H9 (cell line): ENCODE measurements around the gene ZNF836. TPM values are rescaled to one million over a fixed set of nuclear protein-coding genes. Genes with fewer than 3 reads are reported as not detected.

Experiments
- DNase-seq: peaks from one replicate; pipeline ENCODE4 v3.0.0-alpha.2; 2017
- H2AFZ ChIP-seq: one replicate; pipeline ENCODE4 v1.6.1; 2013; ENCODE audit warnings: mild to moderate bottlenecking, low read length, control low read depth, moderate library complexity
- H2AK5ac ChIP-seq: 2 replicates; pipeline ENCODE4 v1.6.1; 2013; ENCODE audit warnings: low read length, control low read depth, mixed read lengths; ENCODE audit not compliant: insufficient read length
- H2BK120ac ChIP-seq: one replicate; pipeline ENCODE4 v1.6.1; 2013; ENCODE audit warnings: low read depth, mild to moderate bottlenecking, low read length, control low read depth, inconsistent platforms; ENCODE audit not compliant: poor library complexity, severe bottlenecking
- H2BK12ac ChIP-seq: 2 replicates; pipeline ENCODE4 v1.6.1; 2013; ENCODE audit warnings: low read length, control low read depth, mixed read lengths, low read depth; ENCODE audit not compliant: insufficient read length
- H2BK15ac ChIP-seq: 2 replicates; pipeline ENCODE4 v1.6.1; 2013; ENCODE audit warnings: low read depth, low read length, control low read depth
- H2BK20ac ChIP-seq: one replicate; pipeline ENCODE4 v1.6.1; 2013; ENCODE audit warnings: low read depth, mild to moderate bottlenecking, low read length, control low read depth, inconsistent platforms; ENCODE audit not compliant: poor library complexity, severe bottlenecking
- H2BK5ac ChIP-seq: 2 replicates; pipeline ENCODE4 v1.6.1; 2013; ENCODE audit warnings: low read length, control low read depth, mixed read lengths; ENCODE audit not compliant: insufficient read length
- H3K14ac ChIP-seq: 2 replicates; pipeline ENCODE4 v1.6.1; 2013; ENCODE audit warnings: low read length, control low read depth; ENCODE audit not compliant: insufficient read depth
- H3K18ac ChIP-seq: 2 replicates; pipeline ENCODE4 v1.6.1; 2013; ENCODE audit warnings: low read depth, mild to moderate bottlenecking, mixed read lengths, low read length, control low read depth; ENCODE audit not compliant: insufficient read length
- H3K23ac ChIP-seq: 2 replicates; pipeline ENCODE4 v1.6.1; 2013; ENCODE audit warnings: low read length, control low read depth, mixed read lengths, low read depth; ENCODE audit not compliant: insufficient read length
- H3K23me2 ChIP-seq: 2 replicates; pipeline ENCODE4 v1.6.1; 2013; ENCODE audit warnings: low read depth, mild to moderate bottlenecking, mixed read lengths, low read length, control low read depth; ENCODE audit not compliant: insufficient read length, poor library complexity, severe bottlenecking
- H3K27ac ChIP-seq: 2 replicates; pipeline ENCODE4 v1.5.1; 2013; ENCODE audit warnings: low read length, control low read depth, mixed read lengths, low read depth; ENCODE audit not compliant: insufficient read length
- H3K27me3 ChIP-seq: 2 replicates; pipeline ENCODE4 v1.6.1; 2013; ENCODE audit warnings: low read length, control low read depth, inconsistent platforms; ENCODE audit not compliant: insufficient read depth
- H3K4ac ChIP-seq: 2 replicates; pipeline ENCODE4 v1.6.1; 2013; ENCODE audit warnings: low read depth, mild to moderate bottlenecking, control low read depth, inconsistent platforms, low read length, moderate library complexity
- H3K4me1 ChIP-seq: 2 replicates; pipeline ENCODE4 v1.6.1; 2013; ENCODE audit warnings: low read length, control low read depth, inconsistent platforms; ENCODE audit not compliant: insufficient read depth
- H3K4me2 ChIP-seq: 2 replicates; pipeline ENCODE4 v1.6.1; 2013; ENCODE audit warnings: low read length, control low read depth, mixed read lengths; ENCODE audit not compliant: insufficient read length, insufficient read depth
- H3K56ac ChIP-seq: 2 replicates; pipeline ENCODE4 v1.6.1; 2013; ENCODE audit warnings: low read depth, mild to moderate bottlenecking, mixed read lengths, low read length, control low read depth; ENCODE audit not compliant: insufficient read length
- H3K79me1 ChIP-seq: 2 replicates; pipeline ENCODE4 v1.6.1; 2013; ENCODE audit warnings: low read depth, mild to moderate bottlenecking, moderate library complexity, low read length, control low read depth, inconsistent platforms; ENCODE audit not compliant: insufficient read depth, poor library complexity, severe bottlenecking
- H3K79me2 ChIP-seq: 2 replicates; pipeline ENCODE4 v1.6.1; 2013; ENCODE audit warnings: low read length, control low read depth, inconsistent platforms; ENCODE audit not compliant: insufficient read depth
- H3K9ac ChIP-seq: 2 replicates; pipeline ENCODE4 v1.6.1; 2013; ENCODE audit warnings: low read length, control low read depth, mixed read lengths; ENCODE audit not compliant: insufficient read length; ENCODE audit errors: extremely low read depth
- H3K9me3 ChIP-seq: one replicate; pipeline ENCODE4 v1.6.1; 2013; ENCODE audit warnings: low read depth, low read length, inconsistent platforms; ENCODE audit not compliant: control insufficient read depth
- H3T11ph ChIP-seq: one replicate; pipeline ENCODE4 v1.6.1; 2013; ENCODE audit warnings: mild to moderate bottlenecking, low read length, control low read depth, inconsistent platforms
- H4K20me1 ChIP-seq: one replicate; pipeline ENCODE4 v1.6.1; 2013; ENCODE audit not compliant: control insufficient read depth, insufficient read length, insufficient read depth
- H4K5ac ChIP-seq: 2 replicates; pipeline ENCODE4 v1.6.1; 2013; ENCODE audit warnings: low read depth, mild to moderate bottlenecking, mixed read lengths, low read length, control low read depth; ENCODE audit not compliant: insufficient read length
- H4K8ac ChIP-seq: replicated peaks from 2 replicates; pipeline ENCODE4 v1.6.1; 2013; ENCODE audit warnings: low read length, control low read depth, mixed read lengths, low read depth; ENCODE audit not compliant: insufficient read length
- H4K91ac ChIP-seq: 2 replicates; pipeline ENCODE4 v1.6.1; 2013; ENCODE audit warnings: low read depth, mild to moderate bottlenecking, moderate library complexity, mixed read lengths, low read length, control low read depth; ENCODE audit not compliant: insufficient read length
- H3K27ac Mint-ChIP-seq, 3 experiments: 2 replicates in 2 of 3; 3 replicates in 1 of 3; pipeline ENCODE4 v1.8.0; 2020 to 2021; ENCODE audit warnings: mixed read lengths in 3 of 3, mild to moderate bottlenecking in 1 of 3, moderate library complexity in 1 of 3
- H3K27me3 Mint-ChIP-seq: 2 replicates; pipeline ENCODE4 v1.8.0; 2021; ENCODE audit warnings: low read depth, mild to moderate bottlenecking, moderate library complexity, mixed read lengths
- H3K36me3 Mint-ChIP-seq, 3 experiments: 2 replicates in 2 of 3; 3 replicates in 1 of 3; pipeline ENCODE4 v1.8.0; 2020 to 2021; ENCODE audit warnings: low read depth in 3 of 3, mixed read lengths in 3 of 3; ENCODE audit not compliant: insufficient read depth in 1 of 3
- H3K4me1 Mint-ChIP-seq, 2 experiments: 2 replicates each; pipeline ENCODE4 v1.8.0; 2020; ENCODE audit warnings: mixed read lengths in 2 of 2
- H3K4me3 Mint-ChIP-seq, 2 experiments: 2 replicates in 1 of 2; 3 replicates in 1 of 2; pipeline ENCODE4 v1.8.0; 2020 to 2021; ENCODE audit warnings: mild to moderate bottlenecking in 2 of 2, mixed read lengths in 2 of 2, moderate library complexity in 1 of 2
- H3K9me3 Mint-ChIP-seq, 2 experiments: 2 replicates in 1 of 2; 3 replicates in 1 of 2; pipeline ENCODE4 v1.8.0; 2020; ENCODE audit warnings: mild to moderate bottlenecking in 2 of 2, mixed read lengths in 2 of 2, moderate library complexity in 1 of 2
- WGBS: extraction: QIAGEN DNeasy Blood & Tissue Kit; methylation state at CpG from one replicate; pipeline ENCODE4 v1.1.7; 2013; ENCODE audit warnings: missing lambda C conversion rate, low lambda C conversion rate, mixed read lengths; ENCODE audit not compliant: insufficient read length; ENCODE audit errors: extremely low coverage; 5-methylcytosine and 5-hydroxymethylcytosine counted together
- total RNA-seq: library from RNA; stranded (reverse); gene quantifications from 2 replicates; pipeline ENCODE4 v1.2.1, GENCODE V29; 2021
- TF ChIP-seq, protein P1 (sequence below): fragments of 200-600 bp; sonication (generic); conservative IDR thresholded peaks from 3 replicates; pipeline ENCODE4 v1.8.0; 2021; ENCODE audit warnings: antibody characterized with exemption, mild to moderate bottlenecking

The ZNF836 gene
- total RNA-seq, 1 experiment from 2014 or later, result 17.4 TPM

DNA sequence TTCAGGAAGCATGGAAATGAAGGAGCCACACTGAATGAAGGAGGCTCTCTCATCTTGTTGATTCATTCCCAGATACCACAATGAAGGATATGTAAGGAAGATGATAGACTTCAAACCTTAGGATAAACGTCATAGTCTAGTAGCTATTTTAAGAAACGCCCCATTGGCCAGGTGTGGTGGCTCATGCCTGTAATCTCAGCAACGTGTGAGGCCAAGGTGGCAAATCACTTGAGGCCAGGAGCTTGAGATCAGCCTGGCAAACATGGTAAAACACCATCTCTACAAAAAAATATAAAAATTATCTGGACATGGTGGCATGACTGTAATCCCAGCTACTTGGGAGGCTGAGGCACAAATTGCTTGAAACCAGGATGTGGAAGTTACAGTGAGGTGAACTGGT lies 58.8 kb downstream of the ZNF836 start:
- H3K9ac ChIP-seq, result no peak overlapping the region
- H4K91ac ChIP-seq, result no peak overlapping the region
- H2AFZ ChIP-seq, result no peak overlapping the region
- H3K79me1 ChIP-seq, result no peaks in the 10 kb centered on the region
- no peak for DNase-seq
- H4K8ac ChIP-seq, result no peak overlapping the region
- WGBS, result no CpG with 5 or more reads among the region's 3 CpGs
- no peak overlapping the region for H3T11ph ChIP-seq
- no peaks in the 10 kb centered on the region for H4K20me1 ChIP-seq
- no peaks in the 10 kb centered on the region for H3K79me2 ChIP-seq
- no peak overlapping the region for H3K23ac ChIP-seq
- no peak overlapping the region for H2BK20ac ChIP-seq
- H3K14ac ChIP-seq, result no peak overlapping the region
- H3K18ac ChIP-seq, result no peak overlapping the region
- no peaks in the 10 kb centered on the region for H3K27me3 ChIP-seq
- no peaks in the 10 kb centered on the region for H3K4me1 Mint-ChIP-seq
- no peak overlapping the region for H2BK15ac ChIP-seq
- H2BK12ac ChIP-seq, result no peak overlapping the region
- H3K4me3 Mint-ChIP-seq, result no peak overlapping the region
- no peak overlapping the region for H3K4ac ChIP-seq
- peaks cover 51 to 76% (median 64%) of the 10 kb centered on the region in 3 experiments for H3K36me3 Mint-ChIP-seq
- no peak overlapping the region for H2BK120ac ChIP-seq
- H3K9me3 ChIP-seq, result peaks cover 94% of the 10 kb centered on the region
- H3K4me1 ChIP-seq, result no peaks in the 10 kb centered on the region
- H2BK5ac ChIP-seq, result no peak overlapping the region
- peaks cover 18% of the 10 kb centered on the region for H3K27me3 Mint-ChIP-seq
- H3K23me2 ChIP-seq, result no peaks in the 10 kb centered on the region
- H4K5ac ChIP-seq, result no peak overlapping the region
- H3K56ac ChIP-seq, result no peak overlapping the region
- no peak overlapping the region for H3K27ac Mint-ChIP-seq
- H3K9me3 Mint-ChIP-seq, result peaks cover 93 to 94% of the 10 kb centered on the region in 2 experiments
- TF ChIP-seq, protein P1, sequence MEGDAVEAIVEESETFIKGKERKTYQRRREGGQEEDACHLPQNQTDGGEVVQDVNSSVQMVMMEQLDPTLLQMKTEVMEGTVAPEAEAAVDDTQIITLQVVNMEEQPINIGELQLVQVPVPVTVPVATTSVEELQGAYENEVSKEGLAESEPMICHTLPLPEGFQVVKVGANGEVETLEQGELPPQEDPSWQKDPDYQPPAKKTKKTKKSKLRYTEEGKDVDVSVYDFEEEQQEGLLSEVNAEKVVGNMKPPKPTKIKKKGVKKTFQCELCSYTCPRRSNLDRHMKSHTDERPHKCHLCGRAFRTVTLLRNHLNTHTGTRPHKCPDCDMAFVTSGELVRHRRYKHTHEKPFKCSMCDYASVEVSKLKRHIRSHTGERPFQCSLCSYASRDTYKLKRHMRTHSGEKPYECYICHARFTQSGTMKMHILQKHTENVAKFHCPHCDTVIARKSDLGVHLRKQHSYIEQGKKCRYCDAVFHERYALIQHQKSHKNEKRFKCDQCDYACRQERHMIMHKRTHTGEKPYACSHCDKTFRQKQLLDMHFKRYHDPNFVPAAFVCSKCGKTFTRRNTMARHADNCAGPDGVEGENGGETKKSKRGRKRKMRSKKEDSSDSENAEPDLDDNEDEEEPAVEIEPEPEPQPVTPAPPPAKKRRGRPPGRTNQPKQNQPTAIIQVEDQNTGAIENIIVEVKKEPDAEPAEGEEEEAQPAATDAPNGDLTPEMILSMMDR, result no peak
- H3K27ac ChIP-seq, result no peak overlapping the region
- H2AK5ac ChIP-seq, result no peak overlapping the region
- no peak overlapping the region for H3K4me2 ChIP-seq
